Neural progenitor cell (in vitro differentiated cells): ENCODE results near the gene LDHAL6B.

Experiments used
- EZH2 ChIP-seq: fragments of 200-600 bp; sonication (generic); IDR thresholded peaks from 2 replicates; pipeline ENCODE4 v1.6.1; 2017; ENCODE audit warnings: antibody characterized with exemption, mild to moderate bottlenecking, moderate library complexity
- TF ChIP-seq, protein P1 (sequence below): fragments of 200-600 bp; sonication (generic); IDR thresholded peaks from 2 replicates; pipeline ENCODE4 v1.5.1; 2017; ENCODE audit warnings: antibody characterized with exemption, mild to moderate bottlenecking

DNA sequence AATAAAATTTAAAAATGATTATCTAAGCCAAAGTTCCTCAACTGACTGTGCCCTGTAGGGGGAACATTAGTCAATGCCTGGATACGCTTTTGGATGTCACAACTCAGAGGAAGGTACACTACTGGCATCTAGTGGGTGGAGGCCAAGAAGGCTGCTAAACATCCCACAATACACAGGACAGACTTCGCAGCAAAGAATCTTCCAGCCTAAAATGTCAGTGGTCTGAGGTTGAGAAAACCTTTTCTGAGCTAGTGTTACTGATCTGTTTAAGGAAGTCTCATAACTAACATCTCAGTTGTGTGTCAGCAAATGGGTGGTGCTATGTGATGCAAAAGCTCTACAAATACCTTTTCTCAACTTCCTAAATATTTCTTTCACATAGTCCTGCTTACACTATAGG lies 20.9 kb upstream of the LDHAL6B start:
- TF ChIP-seq, protein P1, sequence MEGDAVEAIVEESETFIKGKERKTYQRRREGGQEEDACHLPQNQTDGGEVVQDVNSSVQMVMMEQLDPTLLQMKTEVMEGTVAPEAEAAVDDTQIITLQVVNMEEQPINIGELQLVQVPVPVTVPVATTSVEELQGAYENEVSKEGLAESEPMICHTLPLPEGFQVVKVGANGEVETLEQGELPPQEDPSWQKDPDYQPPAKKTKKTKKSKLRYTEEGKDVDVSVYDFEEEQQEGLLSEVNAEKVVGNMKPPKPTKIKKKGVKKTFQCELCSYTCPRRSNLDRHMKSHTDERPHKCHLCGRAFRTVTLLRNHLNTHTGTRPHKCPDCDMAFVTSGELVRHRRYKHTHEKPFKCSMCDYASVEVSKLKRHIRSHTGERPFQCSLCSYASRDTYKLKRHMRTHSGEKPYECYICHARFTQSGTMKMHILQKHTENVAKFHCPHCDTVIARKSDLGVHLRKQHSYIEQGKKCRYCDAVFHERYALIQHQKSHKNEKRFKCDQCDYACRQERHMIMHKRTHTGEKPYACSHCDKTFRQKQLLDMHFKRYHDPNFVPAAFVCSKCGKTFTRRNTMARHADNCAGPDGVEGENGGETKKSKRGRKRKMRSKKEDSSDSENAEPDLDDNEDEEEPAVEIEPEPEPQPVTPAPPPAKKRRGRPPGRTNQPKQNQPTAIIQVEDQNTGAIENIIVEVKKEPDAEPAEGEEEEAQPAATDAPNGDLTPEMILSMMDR, result no peak
- TF ChIP-seq EZH2, result no peak
